ENCODE results near the gene TRPV6. TPM values are rescaled to one million over a fixed set of nuclear protein-coding genes. Genes with fewer than 3 reads are reported as not detected.

TRPV6 gene
- total and polyA plus RNA-seq, 8 donors: 36.1 to 308 (median 56.5) TPM

DNA sequence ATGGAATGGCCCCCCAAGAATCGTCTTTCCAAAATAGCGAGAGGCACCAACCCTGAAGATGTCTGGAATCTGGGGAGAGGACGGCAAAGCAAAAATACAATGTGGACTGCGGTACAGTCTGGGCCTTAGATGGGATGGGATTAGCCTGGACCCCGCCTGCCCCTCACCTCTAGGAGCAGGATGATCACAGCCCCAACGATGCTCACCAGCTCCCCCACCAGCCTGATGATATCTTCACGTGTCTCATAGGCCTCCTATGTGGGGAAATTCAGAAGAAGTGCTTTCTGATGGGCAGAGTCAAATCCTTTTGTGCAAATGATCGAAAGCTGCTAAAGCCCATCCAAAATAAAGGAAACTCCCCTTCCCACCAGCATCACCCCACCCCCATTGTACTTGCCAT, 29.8 kb upstream of the TRPV6 start:
- Histone ChIP-seq H3K27me3 (no peaks in the 10 kb centered on the region), H3K4me3 (no peak overlapping the region), H3K9me3 (no peaks in the 10 kb centered on the region), H3K27ac (no peak overlapping the region), H3K4me1 (peaks cover 0 to 4% (median 3%) of the 10 kb centered on the region in 3 donors), H3K36me3 (no peaks in the 10 kb centered on the region)
- TF ChIP-seq, protein P1, sequence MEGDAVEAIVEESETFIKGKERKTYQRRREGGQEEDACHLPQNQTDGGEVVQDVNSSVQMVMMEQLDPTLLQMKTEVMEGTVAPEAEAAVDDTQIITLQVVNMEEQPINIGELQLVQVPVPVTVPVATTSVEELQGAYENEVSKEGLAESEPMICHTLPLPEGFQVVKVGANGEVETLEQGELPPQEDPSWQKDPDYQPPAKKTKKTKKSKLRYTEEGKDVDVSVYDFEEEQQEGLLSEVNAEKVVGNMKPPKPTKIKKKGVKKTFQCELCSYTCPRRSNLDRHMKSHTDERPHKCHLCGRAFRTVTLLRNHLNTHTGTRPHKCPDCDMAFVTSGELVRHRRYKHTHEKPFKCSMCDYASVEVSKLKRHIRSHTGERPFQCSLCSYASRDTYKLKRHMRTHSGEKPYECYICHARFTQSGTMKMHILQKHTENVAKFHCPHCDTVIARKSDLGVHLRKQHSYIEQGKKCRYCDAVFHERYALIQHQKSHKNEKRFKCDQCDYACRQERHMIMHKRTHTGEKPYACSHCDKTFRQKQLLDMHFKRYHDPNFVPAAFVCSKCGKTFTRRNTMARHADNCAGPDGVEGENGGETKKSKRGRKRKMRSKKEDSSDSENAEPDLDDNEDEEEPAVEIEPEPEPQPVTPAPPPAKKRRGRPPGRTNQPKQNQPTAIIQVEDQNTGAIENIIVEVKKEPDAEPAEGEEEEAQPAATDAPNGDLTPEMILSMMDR (IDR thresholded peaks at IDR 0.05): no peak
- intact Hi-C loops (cut with DNase I): no loop called here
- DNase-seq: no peak
- ATAC-seq: no peak
- no peak for FAIRE-seq
- 84 to 85% methylated on average over 8 of the region's 8 CpGs for WGBS, 2 donors

DNA sequence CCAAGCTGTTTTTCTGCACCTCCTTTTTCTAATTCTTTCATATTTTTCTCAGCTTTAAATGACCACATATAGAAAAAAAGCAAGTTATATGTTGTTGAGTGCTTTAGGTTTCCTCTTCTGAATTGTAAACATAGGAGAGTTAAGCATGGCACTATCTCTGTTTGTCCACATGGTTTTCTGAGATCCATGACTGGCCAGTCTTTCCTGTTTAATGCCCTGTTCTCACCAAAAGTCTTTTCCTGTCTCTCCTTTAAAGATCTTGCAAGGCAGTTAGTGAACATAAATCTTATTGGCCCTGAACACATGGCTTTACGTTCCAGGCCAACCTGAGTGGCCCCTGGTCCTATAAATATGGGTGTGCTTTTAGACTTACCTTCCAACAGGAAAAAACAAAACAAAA, 28.6 kb upstream of the TRPV6 start:
- Histone ChIP-seq H3K9me3 (no peaks in the 10 kb centered on the region), H3K27me3 (no peaks in the 10 kb centered on the region), H3K4me3 (no peak overlapping the region), H3K27ac (no peak overlapping the region), H3K36me3 (no peaks in the 10 kb centered on the region), H3K4me1 (peaks cover 4 to 10% (median 9%) of the 10 kb centered on the region in 3 donors)
- intact Hi-C loops (cut with DNase I): no loop called here
- WGBS, 2 donors: 68 to 74% methylated on average over 1 of the region's 1 CpG
- ATAC-seq (no peak), DNase-seq (no peak), FAIRE-seq (no peak)
- TF ChIP-seq, protein P1 (IDR thresholded peaks at IDR 0.05): no peak

DNA sequence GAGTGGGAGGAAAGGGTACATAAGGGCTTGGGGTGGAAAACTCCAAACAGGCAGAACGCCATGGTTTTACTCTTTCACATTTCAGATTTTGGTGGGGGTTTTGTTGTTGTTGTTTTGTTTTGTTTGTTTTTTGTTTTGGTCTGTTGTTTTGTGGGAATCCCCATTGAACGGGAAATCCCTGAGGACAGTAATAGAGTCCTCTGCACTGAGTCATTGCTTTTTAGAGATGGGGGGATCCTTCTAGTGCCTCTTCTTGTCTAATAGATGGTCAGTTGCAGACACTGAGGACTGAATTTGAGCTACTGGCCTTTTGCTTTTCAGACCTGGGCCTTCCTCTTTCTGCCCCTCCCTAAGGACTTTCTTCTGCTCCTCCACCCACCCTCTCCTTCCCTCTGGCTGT, 28.0 kb upstream of the TRPV6 start:
- no peak for FAIRE-seq
- Histone ChIP-seq H3K4me3 (no peak overlapping the region), H3K27ac (no peak overlapping the region), H3K36me3 (no peaks in the 10 kb centered on the region), H3K4me1 (peaks cover 4 to 10% (median 9%) of the 10 kb centered on the region in 3 donors), H3K9me3 (no peaks in the 10 kb centered on the region), H3K27me3 (no peaks in the 10 kb centered on the region)
- ATAC-seq: no peak
- intact Hi-C loops (cut with DNase I): no loop called here
- DNase-seq: no peak
- WGBS, 2 donors: 75 to 85% methylated on average over 2 of the region's 2 CpGs
- TF ChIP-seq, protein P1 (IDR thresholded peaks at IDR 0.05): no peak

DNA sequence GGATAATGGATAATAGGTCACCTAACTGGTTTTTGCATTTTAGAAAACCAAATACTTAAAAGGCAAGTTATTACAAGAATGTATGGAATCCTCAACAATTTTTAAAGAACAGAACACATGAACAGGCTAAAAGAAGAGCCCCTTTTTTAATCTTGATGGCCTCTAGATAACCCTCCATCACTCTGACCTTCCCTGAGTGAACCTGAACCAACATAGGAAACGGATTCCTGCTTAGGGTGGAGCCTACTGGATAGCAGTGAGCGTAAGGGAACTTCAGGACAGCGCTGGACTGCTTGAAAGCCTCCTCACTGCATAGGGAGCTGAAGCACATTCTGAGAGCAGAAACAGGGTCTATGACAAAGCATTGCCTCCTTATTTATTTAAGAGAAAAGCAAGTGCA, 27.5 kb upstream of the TRPV6 start:
- WGBS, 2 donors: 51 to 55% methylated on average over 3 of the region's 3 CpGs
- intact Hi-C loops (cut with DNase I): no loop called here
- DNase-seq: no peak
- peaks cover 4 to 10% (median 9%) of the 10 kb centered on the region in 3 donors for H3K4me1 ChIP-seq
- H3K9me3 ChIP-seq: no peaks in the 10 kb centered on the region
- ATAC-seq: no peak
- FAIRE-seq: no peak
- H3K36me3 ChIP-seq: no peaks in the 10 kb centered on the region
- no peak overlapping the region for H3K27ac ChIP-seq
- no peak overlapping the region for H3K4me3 ChIP-seq
- H3K27me3 ChIP-seq: no peaks in the 10 kb centered on the region
- TF ChIP-seq, protein P1 (IDR thresholded peaks at IDR 0.05): no peak

DNA sequence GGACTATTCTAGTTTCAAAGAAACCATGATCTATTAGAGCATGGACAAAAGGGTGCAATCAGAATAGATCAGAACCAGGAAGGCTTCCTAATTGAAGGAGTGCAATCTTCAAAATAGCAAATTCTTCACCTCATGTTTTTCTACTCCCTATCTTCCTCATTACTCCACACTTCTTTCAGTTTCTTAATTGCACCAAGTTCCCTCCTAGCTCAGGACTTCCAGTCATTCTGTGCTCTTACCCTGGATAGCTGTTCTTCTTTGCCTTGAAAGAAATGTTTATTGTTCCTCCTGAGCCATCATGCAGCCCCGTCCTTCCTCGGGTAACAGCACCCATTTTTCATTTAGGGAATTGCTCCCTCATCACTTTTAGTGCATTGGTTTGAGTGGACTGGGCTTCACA, 24.9 kb upstream of the TRPV6 start:
- ATAC-seq: no peak
- TF ChIP-seq, protein P1 (IDR thresholded peaks at IDR 0.05): no peak
- FAIRE-seq: no peak
- 32 to 40% methylated on average over 2 of the region's 2 CpGs for WGBS, 2 donors
- intact Hi-C loops (cut with DNase I): no loop called here
- Histone ChIP-seq H3K4me1 (peaks cover 4 to 10% (median 9%) of the 10 kb centered on the region in 3 donors), H3K36me3 (no peaks in the 10 kb centered on the region), H3K4me3 (no peak overlapping the region), H3K27ac (peak overlapping the region in 3 of 4 donors; percentile 49 to 83 (median 79)), H3K9me3 (no peaks in the 10 kb centered on the region), H3K27me3 (no peaks in the 10 kb centered on the region)
- DNase-seq: no peak
